IPS-20b (cell line): ENCODE data around the gene TMEM269.

Experiments used
- H3K27ac ChIP-seq: one replicate; pipeline ENCODE4 v1.5.1; 2013; ENCODE audit warnings: low read length
- H3K27me3 ChIP-seq: 2 replicates; pipeline ENCODE4 v1.6.1; 2013; ENCODE audit warnings: mild to moderate bottlenecking, low read length, inconsistent platforms; ENCODE audit not compliant: insufficient read depth
- H3K36me3 ChIP-seq: 2 replicates; pipeline ENCODE4 v1.6.1; 2013; ENCODE audit warnings: low read depth, mild to moderate bottlenecking, inconsistent platforms, low read length, moderate library complexity; ENCODE audit not compliant: insufficient read depth
- H3K4me1 ChIP-seq: 2 replicates; pipeline ENCODE4 v1.6.1; 2013; ENCODE audit warnings: mild to moderate bottlenecking, control low read depth, inconsistent platforms, low read length, moderate library complexity; ENCODE audit not compliant: insufficient read depth
- H3K4me3 ChIP-seq: 2 replicates; pipeline ENCODE4 v1.5.1; 2013; ENCODE audit warnings: mild to moderate bottlenecking, low read length, inconsistent platforms
- H3K9ac ChIP-seq: 2 replicates; pipeline ENCODE4 v1.6.1; 2013; ENCODE audit warnings: low read depth, mild to moderate bottlenecking, inconsistent platforms, low read length, moderate library complexity
- H3K9me3 ChIP-seq: 2 replicates; pipeline ENCODE4 v1.6.1; 2013; ENCODE audit warnings: mild to moderate bottlenecking, low read depth, low read length, inconsistent platforms; ENCODE audit not compliant: insufficient read depth

Gene TMEM269

GRCh38 chr1:42831273-42831672 lies 46.5 kb downstream of the TMEM269 start:
- Histone ChIP-seq H3K9ac (no peak overlapping the region), H3K9me3 (no peaks in the 10 kb centered on the region), H3K4me3 (no peak overlapping the region), H3K27me3 (no peaks in the 10 kb centered on the region), H3K27ac (no peak overlapping the region), H3K36me3 (no peaks in the 10 kb centered on the region), H3K4me1 (no peaks in the 10 kb centered on the region)

GRCh38 chr1:42832641-42833240 lies 48.0 kb downstream of the TMEM269 start:
- Histone ChIP-seq H3K4me3 (no peak overlapping the region), H3K4me1 (no peaks in the 10 kb centered on the region), H3K27ac (no peak overlapping the region), H3K9ac (no peak overlapping the region), H3K9me3 (no peaks in the 10 kb centered on the region), H3K36me3 (no peaks in the 10 kb centered on the region), H3K27me3 (no peaks in the 10 kb centered on the region)

DNA sequence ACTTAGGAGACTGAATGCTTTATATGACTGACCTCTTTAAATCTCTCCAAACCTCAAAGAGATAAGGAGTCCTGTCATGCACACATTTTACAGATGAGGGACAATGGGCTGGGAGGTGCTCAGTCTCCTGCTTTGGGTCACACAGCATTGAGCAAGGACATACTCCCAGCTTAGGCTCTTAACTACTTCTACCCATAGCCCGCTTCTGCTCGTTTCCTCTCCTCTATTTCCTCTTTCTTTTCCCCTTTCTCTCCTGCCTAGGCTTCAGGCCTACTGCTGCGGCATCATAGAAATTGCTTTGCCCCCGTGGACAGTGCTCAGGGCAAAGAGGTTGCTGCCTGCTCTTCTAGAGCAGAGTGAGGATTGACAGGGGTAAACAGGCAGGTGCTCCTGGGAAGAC lies 49.2 kb downstream of the TMEM269 start:
- Histone ChIP-seq H3K36me3 (no peaks in the 10 kb centered on the region), H3K9ac (no peak overlapping the region), H3K27ac (no peak overlapping the region), H3K9me3 (no peaks in the 10 kb centered on the region), H3K27me3 (no peaks in the 10 kb centered on the region), H3K4me3 (no peak overlapping the region), H3K4me1 (no peaks in the 10 kb centered on the region)

DNA sequence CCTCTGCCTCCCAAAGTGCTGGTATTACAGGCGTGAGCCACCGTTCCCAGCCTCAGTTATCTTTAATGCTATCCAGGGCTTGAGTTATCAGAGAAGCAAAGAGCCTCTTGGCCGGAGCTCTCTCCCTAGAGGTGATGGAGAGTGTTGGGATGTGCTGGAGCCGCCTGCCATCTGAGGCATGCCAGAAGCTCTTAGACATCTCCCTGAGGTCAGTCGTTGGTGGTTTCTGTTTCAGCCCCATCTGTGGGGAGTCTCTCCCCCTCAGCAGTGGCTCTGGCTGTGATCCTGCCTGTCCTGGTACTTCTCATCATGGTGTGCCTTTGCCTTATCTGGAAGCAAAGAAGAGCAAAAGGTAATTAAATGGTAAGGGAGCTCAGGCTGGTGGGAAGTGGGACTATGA lies 50.0 kb downstream of the TMEM269 start:
- Histone ChIP-seq H3K36me3 (no peaks in the 10 kb centered on the region), H3K4me3 (no peak overlapping the region), H3K9me3 (no peaks in the 10 kb centered on the region), H3K27me3 (no peaks in the 10 kb centered on the region), H3K4me1 (no peaks in the 10 kb centered on the region), H3K27ac (no peak overlapping the region), H3K9ac (no peak overlapping the region)

GRCh38 chr1:42835422-42835821 lies 50.6 kb downstream of the TMEM269 start:
- no peak overlapping the region for H3K27ac ChIP-seq
- no peaks in the 10 kb centered on the region for H3K36me3 ChIP-seq
- H3K9ac ChIP-seq, result no peak overlapping the region
- no peaks in the 10 kb centered on the region for H3K4me1 ChIP-seq
- H3K27me3 ChIP-seq, result no peaks in the 10 kb centered on the region
- no peaks in the 10 kb centered on the region for H3K9me3 ChIP-seq
- no peak overlapping the region for H3K4me3 ChIP-seq

GRCh38 chr1:42837709-42838108 lies 52.9 kb downstream of the TMEM269 start:
- Histone ChIP-seq H3K4me3 (no peak overlapping the region), H3K27ac (no peak overlapping the region), H3K9ac (no peak overlapping the region; the same call in 1 of the 2 replicates), H3K4me1 (no peaks in the 10 kb centered on the region), H3K9me3 (no peaks in the 10 kb centered on the region), H3K27me3 (no peaks in the 10 kb centered on the region), H3K36me3 (no peaks in the 10 kb centered on the region)

GRCh38 chr1:42838482-42839190 lies 53.8 kb downstream of the TMEM269 start:
- H3K4me1 ChIP-seq, result no peaks in the 10 kb centered on the region
- H3K36me3 ChIP-seq, result no peaks in the 10 kb centered on the region
- no peak overlapping the region for H3K9ac ChIP-seq
- no peak overlapping the region for H3K27ac ChIP-seq
- H3K4me3 ChIP-seq, result no peak overlapping the region
- no peaks in the 10 kb centered on the region for H3K9me3 ChIP-seq
- H3K27me3 ChIP-seq, result no peaks in the 10 kb centered on the region

- H3K9ac ChIP-seq, result no peak overlapping the region
- no peaks in the 10 kb centered on the region for H3K27me3 ChIP-seq
- H3K4me1 ChIP-seq, result no peaks in the 10 kb centered on the region
- no peaks in the 10 kb centered on the region for H3K36me3 ChIP-seq
- H3K27ac ChIP-seq, result no peak overlapping the region
- H3K4me3 ChIP-seq, result no peak overlapping the region
- no peaks in the 10 kb centered on the region for H3K9me3 ChIP-seq
Observed at GRCh38 chr1:42841010-42841409, 56.2 kb downstream of the TMEM269 start.

- H3K4me3 ChIP-seq, result no peak overlapping the region
- no peaks in the 10 kb centered on the region for H3K9me3 ChIP-seq
- no peaks in the 10 kb centered on the region for H3K4me1 ChIP-seq
- no peaks in the 10 kb centered on the region for H3K27me3 ChIP-seq
- no peaks in the 10 kb centered on the region for H3K36me3 ChIP-seq
- H3K9ac ChIP-seq, result no peak overlapping the region
- H3K27ac ChIP-seq, result no peak overlapping the region
Observed at GRCh38 chr1:42841440-42842147, 56.8 kb downstream of the TMEM269 start.

GRCh38 chr1:42844592-42845140 lies 59.9 kb downstream of the TMEM269 start:
- peaks cover 11% of the 10 kb centered on the region for H3K36me3 ChIP-seq

DNA sequence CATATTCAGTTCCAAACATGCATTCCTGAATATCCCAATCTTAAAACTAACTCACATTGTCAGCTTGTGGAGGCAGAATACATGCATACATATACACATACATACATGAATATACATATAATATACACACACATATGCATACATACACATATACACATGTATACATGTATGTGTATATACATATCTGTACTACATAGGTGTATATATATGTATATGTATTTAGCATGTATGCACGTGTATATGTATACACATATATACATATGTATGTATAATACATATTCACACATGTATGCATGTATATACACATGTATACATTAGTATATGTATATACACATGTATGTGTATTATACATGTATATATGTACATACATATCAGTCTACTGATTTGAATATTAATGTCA lies 60.4 kb downstream of the TMEM269 start:
- Histone ChIP-seq H3K9ac (no peak overlapping the region), H3K27ac (no peak overlapping the region), H3K36me3 (peaks cover 16% of the 10 kb centered on the region), H3K4me1 (peaks cover 9% of the 10 kb centered on the region), H3K4me3 (peak overlapping the region; percentile 78), H3K27me3 (no peaks in the 10 kb centered on the region), H3K9me3 (no peaks in the 10 kb centered on the region)

More at GRCh38 chr1:42844592-42845140, 59.9 kb downstream of the TMEM269 start:
- H3K4me3 ChIP-seq, result no peak overlapping the region
- peaks cover 9% of the 10 kb centered on the region for H3K4me1 ChIP-seq
- no peaks in the 10 kb centered on the region for H3K9me3 ChIP-seq
- no peak overlapping the region for H3K9ac ChIP-seq
- H3K27me3 ChIP-seq, result no peaks in the 10 kb centered on the region
- H3K27ac ChIP-seq, result no peak overlapping the region
